Transverse colon (tissue), 4 donors: ENCODE measurements around the gene DVL1. TPM values are rescaled to one million over a fixed set of nuclear protein-coding genes. Genes with fewer than 3 reads are reported as not detected.

Experiments used
- DNase-seq: peaks from one replicate; pipeline ENCODE4 v3.0.0-alpha.2; 2019
- H3K27ac ChIP-seq, 4 donors: fragments of 200-600 bp; sonication (generic); 2 replicates each; pipeline ENCODE4 v1.5.1; 2016 to 2018; ENCODE audit warnings: inconsistent platforms in 4 of 4
- H3K27me3 ChIP-seq: fragments of 200-600 bp; sonication (generic); 2 replicates; pipeline ENCODE4 v1.5.1; 2017; ENCODE audit warnings: inconsistent platforms
- H3K36me3 ChIP-seq, 4 donors: fragments of 200-600 bp; sonication (generic); 2 replicates each; pipeline ENCODE4 v1.5.1; 2017 to 2019; ENCODE audit warnings: inconsistent platforms in 4 of 4
- H3K4me1 ChIP-seq, 4 donors: fragments of 200-600 bp; sonication (generic); 2 replicates each; pipeline ENCODE4 v1.5.1; 2017 to 2020; ENCODE audit warnings: inconsistent platforms in 4 of 4
- H3K4me3 ChIP-seq, 4 donors: fragments of 200-600 bp; sonication (generic); 1 replicate in 1 of 4; 2 replicates in 3 of 4; pipeline versions ENCODE4 v1.5.1 to v1.6.1; 2017 to 2019; ENCODE audit warnings: inconsistent platforms in 4 of 4
- H3K9me3 ChIP-seq, 2 donors: fragments of 200-600 bp; sonication (generic); 2 replicates each; pipeline ENCODE4 v1.5.1; 2017 to 2019; ENCODE audit warnings: inconsistent platforms in 2 of 2
- CTCF ChIP-seq, 5 experiments: fragments of 200-600 bp in 3 of 5; fragments of 450-650 bp in 2 of 5; sonication (generic) in 3 of 5; IDR thresholded peaks; 1 replicate in 2 of 5; 2 replicates in 3 of 5; pipeline ENCODE4 v1.5.1; 2016 to 2017; ENCODE audit warnings: antibody characterized with exemption in 5 of 5, inconsistent platforms in 3 of 5, mild to moderate bottlenecking in 2 of 5, moderate library complexity in 1 of 5
- EP300 ChIP-seq: sonication (generic); formaldehyde crosslinking; IDR thresholded peaks from one replicate; pipeline ENCODE4 v1.6.1; 2017; ENCODE audit warnings: antibody characterized with exemption, low read depth
- POLR2A ChIP-seq: fragments of 450-650 bp; IDR thresholded peaks from one replicate; pipeline ENCODE4 v1.6.1; 2016; ENCODE audit warnings: antibody characterized with exemption, mild to moderate bottlenecking, moderate library complexity
- POLR2AphosphoS5 ChIP-seq, 3 donors: sonication (generic); formaldehyde crosslinking; IDR thresholded peaks; one replicate each; pipeline ENCODE4 v1.6.1; 2016; ENCODE audit warnings: antibody characterized with exemption in 3 of 3
- WGBS, 2 donors: methylation state at CpG; one replicate each; pipeline ENCODE4 v1.1.5; 2018; ENCODE audit warnings: low coverage in 1 of 2; 5-methylcytosine and 5-hydroxymethylcytosine counted together
- in situ Hi-C, 4 donors: fragments of 200-750 bp; cut with MboI; loops; one replicate each; pipeline versions ENCODE4 v1.15.0 to v1.15.1; 2017; ENCODE audit warnings: low sequenced_read_pairs in 3 of 4, low pct_ligation_motif_present in 1 of 4, low pct_unique_long_range_greater_than_20kb in 1 of 4
- intact Hi-C: fragments of 100-400 bp; cut with DNase I; formaldehyde crosslinking; loops from one replicate; pipeline ENCODE4 v1.15.1; 2023; ENCODE audit warnings: low total_unique reads
- total RNA-seq, 4 donors: library from RNA; depleted of rRNA; stranded (reverse); fragments of >200 nt; gene quantifications; one replicate each; pipeline ENCODE4 v1.1.0, GENCODE V29; 2016

DVL1 gene
- total RNA-seq, 4 donors from 2014 or later: 103 to 182 (median 115) TPM

DNA sequence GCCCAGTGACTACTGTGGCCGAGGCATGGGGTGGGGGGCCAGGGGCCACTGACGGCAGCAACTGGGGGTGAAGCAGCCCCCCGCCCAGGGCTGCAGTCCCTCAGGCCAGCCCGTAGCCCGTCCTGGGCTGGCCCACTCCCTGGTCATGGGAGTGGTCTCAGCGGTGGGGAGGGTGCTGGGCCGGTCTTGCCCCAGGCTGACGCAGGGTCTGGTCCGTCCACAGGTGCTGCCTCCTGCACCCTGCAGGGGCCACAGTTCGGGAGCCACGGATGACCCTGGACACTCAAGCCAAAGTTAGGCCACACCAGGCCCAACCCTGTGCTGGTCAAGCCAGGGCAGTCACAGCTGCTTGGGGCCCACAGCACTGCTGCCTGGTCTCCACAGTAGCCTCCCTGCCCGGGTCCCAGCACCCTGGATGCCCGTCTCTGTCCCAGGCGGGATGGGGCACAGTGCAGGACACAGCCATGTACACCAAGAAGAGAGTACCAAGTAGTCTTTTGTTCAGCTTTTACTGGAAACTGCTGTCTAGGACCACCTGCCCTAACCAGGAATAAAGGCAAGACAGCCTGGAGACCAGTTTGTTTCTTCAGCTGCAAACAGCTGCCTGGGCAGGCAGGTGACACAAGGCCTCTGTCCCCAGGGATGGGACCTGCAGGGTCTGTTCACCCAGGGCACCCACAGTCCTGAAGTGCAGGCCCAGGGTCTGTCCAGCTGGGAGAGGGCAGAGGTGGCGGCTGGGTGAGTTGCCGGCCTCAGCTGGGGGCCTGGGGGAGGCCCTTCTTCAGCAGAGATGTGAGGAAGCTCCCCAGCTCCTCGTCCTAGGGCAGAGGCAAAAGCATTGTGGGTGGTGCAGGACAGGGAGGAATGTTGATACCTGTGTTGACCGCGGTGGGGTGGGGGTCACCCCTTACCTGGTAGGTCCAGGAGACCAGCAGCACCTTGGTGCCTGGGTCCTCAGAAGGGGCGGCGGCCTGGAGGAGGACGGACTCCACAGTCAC lies 37.8 kb downstream of the DVL1 start:
- intact Hi-C loops (no loop called here), in situ Hi-C loops (no loop called here)
- peaks cover 11 to 28% (median 23%) of the 10 kb centered on the region in 4 donors for H3K4me1 ChIP-seq
- H3K27me3 ChIP-seq: no peaks in the 10 kb centered on the region
- no peaks in the 10 kb centered on the region for H3K9me3 ChIP-seq
- DNase-seq: no peak
- no peak overlapping the region for H3K4me3 ChIP-seq
- WGBS, 2 donors: 88% methylated on average over 22 of the region's 22 CpGs; no CpG with 5 or more reads in 1 of the 2 donors
- H3K36me3 ChIP-seq: peaks cover 0 to 18% (median 8%) of the 10 kb centered on the region in 4 donors
- no peak overlapping the region for H3K27ac ChIP-seq
- TF ChIP-seq EP300 (no peak), POLR2A (no peak), POLR2AphosphoS5 (IDR thresholded peaks at IDR 0.05) (no peak), CTCF (IDR thresholded peaks at IDR 0.05) (no peak)

GRCh38 chr1:1310476-1311053 lies 38.7 kb downstream of the DVL1 start:
- intact Hi-C loops (no loop called here), in situ Hi-C loops (no loop called here)
- peaks cover 19 to 32% (median 30%) of the 10 kb centered on the region in 4 donors for H3K4me1 ChIP-seq
- no peaks in the 10 kb centered on the region for H3K9me3 ChIP-seq
- no peaks in the 10 kb centered on the region for H3K27me3 ChIP-seq
- TF ChIP-seq POLR2A: no peak
- no peak for TF ChIP-seq CTCF (IDR thresholded peaks at IDR 0.05)
- no peak for TF ChIP-seq POLR2AphosphoS5 (IDR thresholded peaks at IDR 0.05)
- TF ChIP-seq EP300: no peak
- H3K27ac ChIP-seq: peak overlapping the region in 2 of 4 donors; percentile 96 to 97
- peaks cover 0 to 18% (median 8%) of the 10 kb centered on the region in 4 donors for H3K36me3 ChIP-seq
- 82% methylated on average over 19 of the region's 21 CpGs; no CpG with 5 or more reads in 1 of the 2 donors for WGBS, 2 donors
- no peak for DNase-seq
- no peak overlapping the region for H3K4me3 ChIP-seq

- TF ChIP-seq POLR2AphosphoS5 (IDR thresholded peaks at IDR 0.05) (no peak), EP300 (no peak), CTCF (IDR thresholded peaks at IDR 0.05) (no peak), POLR2A (no peak)
- 81% methylated on average over 3 of the region's 3 CpGs; no CpG with 5 or more reads in 1 of the 2 donors for WGBS, 2 donors
- Histone ChIP-seq H3K9me3 (no peaks in the 10 kb centered on the region), H3K4me1 (peaks cover 24 to 38% (median 36%) of the 10 kb centered on the region in 4 donors), H3K27me3 (no peaks in the 10 kb centered on the region), H3K27ac (peak overlapping the region in 3 of 4 donors; percentile 96 to 97 (median 96)), H3K36me3 (peaks cover 0 to 18% (median 8%) of the 10 kb centered on the region in 4 donors), H3K4me3 (no peak overlapping the region)
- intact Hi-C loops (no loop called here), in situ Hi-C loops (no loop called here)
- DNase-seq: no peak
These were observed 39.2 kb downstream of the DVL1 start for GRCh38 chr1:1310109-1310385.

DNA sequence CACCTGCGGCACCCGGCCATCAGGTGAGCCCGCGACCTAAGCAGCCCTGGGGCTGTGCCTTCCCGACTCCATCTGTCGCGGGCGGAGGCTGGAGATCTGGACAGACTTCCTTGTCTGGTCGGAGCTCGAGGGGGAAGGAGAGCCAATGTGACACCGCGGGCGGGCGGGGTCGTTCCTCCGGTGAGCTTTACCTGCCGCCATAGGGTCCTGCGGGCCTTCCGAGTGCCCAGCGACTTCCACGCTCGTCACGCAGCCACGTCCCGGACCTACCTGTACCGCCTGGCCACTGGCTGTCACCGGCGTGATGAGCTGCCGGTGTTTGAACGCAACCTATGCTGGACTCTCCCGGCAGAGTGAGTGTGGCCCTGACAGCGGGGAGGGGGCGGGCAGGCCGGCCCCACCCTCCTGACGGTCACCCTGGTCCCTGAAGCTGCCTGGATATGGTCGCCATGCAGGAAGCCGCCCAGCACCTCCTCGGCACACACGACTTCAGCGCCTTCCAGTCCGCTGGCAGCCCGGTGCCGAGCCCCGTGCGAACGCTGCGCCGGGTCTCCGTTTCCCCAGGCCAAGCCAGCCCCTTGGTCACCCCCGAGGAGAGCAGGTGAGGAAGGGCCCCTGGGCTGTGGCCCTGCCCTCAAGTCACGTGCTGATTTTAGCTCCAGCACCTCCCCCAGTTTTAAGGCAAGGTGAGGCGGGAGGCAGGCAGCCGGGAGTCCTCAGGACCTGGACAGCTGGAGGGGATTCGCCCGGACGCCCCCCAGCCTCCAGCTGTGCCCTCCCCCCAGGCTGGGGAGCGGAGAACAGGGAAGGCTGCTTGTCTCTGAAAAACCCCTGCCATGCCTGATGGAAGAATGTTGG lies 39.7 kb downstream of the DVL1 start:
- Histone ChIP-seq H3K27ac (peak overlapping the region; percentile 92 to 97 (median 96)), H3K27me3 (no peaks in the 10 kb centered on the region), H3K4me3 (peak overlapping the region; percentile 73 to 95 (median 88)), H3K36me3 (peaks cover 0 to 18% (median 8%) of the 10 kb centered on the region in 4 donors), H3K4me1 (peaks cover 27 to 43% (median 41%) of the 10 kb centered on the region in 4 donors), H3K9me3 (no peaks in the 10 kb centered on the region)
- in situ Hi-C loops (no loop called here), intact Hi-C loops (no loop called here)
- peak; percentile 57 for DNase-seq
- WGBS, 2 donors: 48% methylated on average over 11 of the region's 57 CpGs; no CpG with 5 or more reads in 1 of the 2 donors
- no peak for TF ChIP-seq POLR2AphosphoS5 (IDR thresholded peaks at IDR 0.05)
- TF ChIP-seq POLR2A: no peak
